Measurements from ENCODE around the gene KATNB1.
A peak's percentile ranks its signal among the peaks of the same experiment; 100 is the strongest.
"Not testable (repeated sequence)": the region's sequence is repeated elsewhere in the genome, so short reads cannot be mapped to it uniquely, and the experiment has no call there.

Gene KATNB1

GRCh38 chr16:57791893-57792461 lies 56.4 kb downstream of the KATNB1 start:
- DNase-seq (ENCODE audit: low spot score), result no peak

- DNase-seq (ENCODE audit: low spot score), result no peak
Measured at GRCh38 chr16:57794849-57795430, 59.4 kb downstream of the KATNB1 start.

GRCh38 chr16:57795431-57795878 lies 59.9 kb downstream of the KATNB1 start:
- peak; percentile 60 for DNase-seq (ENCODE audit: low spot score)

GRCh38 chr16:57796014-57796413 lies 60.4 kb downstream of the KATNB1 start:
- not testable (repeated sequence) for DNase-seq (ENCODE audit: low spot score)

- DNase-seq (ENCODE audit: low spot score), result no peak
Measured at GRCh38 chr16:57797216-57797525, 61.6 kb downstream of the KATNB1 start.

GRCh38 chr16:57797526-57798266 lies 62.1 kb downstream of the KATNB1 start:
- no peak for DNase-seq (ENCODE audit: low spot score)

GRCh38 chr16:57798267-57798810 lies 62.8 kb downstream of the KATNB1 start:
- no peak for DNase-seq (ENCODE audit: low spot score)

GRCh38 chr16:57798953-57799599 lies 63.5 kb downstream of the KATNB1 start:
- DNase-seq (ENCODE audit: low spot score), result no peak

- DNase-seq (ENCODE audit: low spot score), result no peak
Measured at GRCh38 chr16:57799600-57800199, 64.1 kb downstream of the KATNB1 start.

- DNase-seq (ENCODE audit: low spot score), result no peak
Measured at GRCh38 chr16:57800200-57801097, 64.9 kb downstream of the KATNB1 start.

GRCh38 chr16:57801098-57801808 lies 65.7 kb downstream of the KATNB1 start:
- peak; percentile 76 for DNase-seq (ENCODE audit: low spot score)

GRCh38 chr16:57801809-57802340 lies 66.3 kb downstream of the KATNB1 start:
- DNase-seq (ENCODE audit: low spot score), result peak; percentile 52

- DNase-seq (ENCODE audit: low spot score), result peak; percentile 93
Measured at GRCh38 chr16:57802341-57803133, 67.0 kb downstream of the KATNB1 start, which contains the start of gene KIFC3. Gene KIFC3, minus strand, starts transcription at chr16:57802491. Its CDS starts 4,248 bp downstream, at chr16:57798243.

- DNase-seq (ENCODE audit: low spot score), result no peak
Measured at GRCh38 chr16:57803134-57803990, 67.8 kb downstream of the KATNB1 start.

- DNase-seq (ENCODE audit: low spot score), result no peak
Measured at GRCh38 chr16:57804111-57804837, 68.7 kb downstream of the KATNB1 start.

GRCh38 chr16:57805176-57805575 lies 69.6 kb downstream of the KATNB1 start:
- no peak for DNase-seq (ENCODE audit: low spot score)

Measured in AG20443 (cell line).